Measurements from ENCODE around the gene ZNF420.
"Not testable (repeated sequence)": the region's sequence is repeated elsewhere in the genome, so short reads cannot be mapped to it uniquely, and the experiment has no call there.

The ZNF420 gene

DNA sequence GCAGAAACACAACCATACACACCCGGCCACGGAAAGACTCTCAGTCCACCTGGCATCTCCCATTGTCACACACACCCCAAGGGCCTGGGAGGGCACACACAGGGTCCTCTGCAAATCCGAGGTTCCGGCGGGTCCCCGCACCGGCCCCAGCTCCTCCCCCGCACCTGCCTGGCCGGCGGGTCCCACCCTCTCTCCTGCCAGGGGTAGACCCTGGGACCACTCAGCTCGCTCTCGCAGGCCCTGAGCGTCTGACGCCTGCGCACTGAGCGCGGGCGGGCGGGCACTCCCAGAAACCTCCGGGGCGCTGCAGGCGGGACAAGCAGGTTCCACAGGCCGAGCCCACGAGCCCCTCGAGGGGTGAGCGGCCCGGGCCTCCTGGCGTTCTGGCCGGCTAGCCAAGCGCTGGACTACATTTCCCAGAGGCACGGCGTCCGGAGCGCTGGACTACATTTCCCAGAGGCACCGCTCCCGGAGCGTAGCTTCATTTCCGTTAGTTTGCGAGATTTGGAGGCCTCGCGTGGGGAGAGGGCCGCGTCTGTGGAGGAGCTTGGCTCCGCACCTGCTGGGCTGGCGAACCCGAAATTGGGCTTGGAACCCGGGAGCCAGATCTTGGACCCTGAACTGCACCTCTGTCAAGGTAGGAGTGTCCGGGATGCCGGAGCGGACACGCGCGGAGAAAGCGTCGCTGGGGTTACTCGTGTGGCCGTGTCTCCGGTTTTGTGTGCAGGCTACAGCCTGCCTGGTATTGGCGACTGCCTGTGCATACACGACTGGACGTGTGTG is at the start of gene ZNF420:
ZNF420 (plus strand) TSS at position 500 of the 783 bp plus-strand sequence. CDS start 10,686 bp downstream, outside the sequence.
- DNase-seq: peak; percentile 94

GRCh38 chr19:37045140-37045539 is 33.1 kb upstream of the ZNF420 start:
- no peak for DNase-seq

GRCh38 chr19:37055330-37055729 is 22.9 kb upstream of the ZNF420 start:
- no peak for DNase-seq

DNA sequence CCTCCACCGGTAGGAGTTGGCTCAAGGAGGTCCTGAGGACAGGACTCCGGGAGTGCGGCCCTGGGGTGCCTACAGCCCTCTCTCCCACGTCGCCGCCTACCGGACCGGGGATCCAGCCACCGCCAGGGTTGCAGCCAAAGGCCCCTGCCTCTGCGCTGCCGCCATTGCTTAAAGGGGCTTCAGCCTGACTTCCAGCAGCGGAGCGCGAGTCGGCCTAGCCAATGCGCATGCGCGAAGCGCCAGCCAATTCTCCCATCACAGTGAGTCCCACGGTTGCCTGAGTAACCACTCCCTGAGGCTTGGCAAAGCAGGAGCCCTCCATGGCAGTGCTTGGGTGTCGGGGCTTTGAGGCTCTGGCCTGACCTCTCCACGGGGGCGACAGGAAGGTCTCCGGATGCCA is 21.5 kb upstream of the ZNF420 start:
- no peak for DNase-seq

DNA sequence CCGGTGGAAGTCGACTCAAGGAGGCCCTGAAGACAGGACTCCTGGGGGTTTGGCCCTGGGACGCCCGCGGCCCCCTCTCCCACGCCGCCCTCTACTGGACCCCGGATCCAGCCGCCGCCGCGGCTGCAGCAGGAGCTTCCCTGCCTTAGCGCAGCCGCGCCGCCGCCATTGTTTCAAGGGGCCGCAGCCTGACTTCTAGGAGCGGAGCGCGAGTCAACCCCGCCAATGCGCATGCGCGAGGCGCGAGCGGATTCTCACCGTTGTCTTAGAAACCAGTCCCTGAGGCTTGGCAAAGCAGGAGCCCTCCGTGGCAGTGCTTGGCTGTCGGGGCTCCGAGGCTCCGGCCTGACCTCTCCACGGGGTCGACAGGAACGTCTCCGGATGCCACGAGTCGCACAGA is 19.1 kb upstream of the ZNF420 start:
- no peak for DNase-seq

GRCh38 chr19:37064886-37065285 is 13.3 kb upstream of the ZNF420 start:
- not testable (repeated sequence) for DNase-seq

GRCh38 chr19:37074111-37074510 is 4.1 kb upstream of the ZNF420 start:
- no peak for DNase-seq

DNA sequence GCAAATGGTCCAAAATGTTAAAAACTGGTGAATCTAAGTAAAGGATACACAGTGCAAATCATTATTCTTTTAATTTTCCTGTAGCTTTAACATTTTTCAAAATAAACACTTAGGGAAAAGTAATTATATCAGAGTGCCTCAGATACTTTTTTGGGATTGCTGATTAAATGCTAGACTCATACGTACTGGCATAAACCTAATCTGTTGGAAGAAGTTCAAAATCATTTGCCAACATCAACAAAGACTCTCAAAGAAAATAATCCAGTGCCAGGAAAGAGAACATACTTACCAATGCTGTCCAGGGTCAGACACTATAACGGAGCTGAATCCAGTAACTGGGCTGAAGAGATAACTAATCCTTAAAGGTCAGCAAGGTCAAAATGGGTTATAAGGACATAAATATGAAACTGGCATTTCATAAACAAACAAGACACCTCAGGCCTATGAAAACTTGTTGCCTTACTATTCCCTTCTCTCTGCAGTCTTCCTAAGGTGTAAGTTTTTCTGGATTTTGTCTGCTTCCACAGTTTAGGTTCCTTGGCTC is 3.3 kb upstream of the ZNF420 start:
- no peak for DNase-seq

DNA sequence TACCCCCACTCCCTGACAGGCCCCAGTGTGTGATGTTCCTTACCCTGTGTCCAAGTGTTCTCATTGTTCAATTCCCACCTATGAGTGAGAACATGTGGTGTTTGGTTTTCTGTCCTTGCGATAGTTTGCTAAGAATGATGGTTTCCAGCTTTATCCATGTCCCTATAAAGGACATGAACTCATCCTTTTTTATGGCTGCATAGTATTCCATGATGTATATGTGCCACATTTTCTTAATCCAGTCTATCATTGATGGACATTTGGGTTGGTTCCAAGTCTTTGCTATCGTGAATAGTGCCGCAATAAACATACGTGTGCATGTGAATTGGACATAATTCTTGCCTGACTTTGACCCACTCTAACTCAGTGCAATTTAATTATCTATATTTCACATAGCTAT is 1.7 kb upstream of the ZNF420 start:
- not testable (repeated sequence) for DNase-seq

GRCh38 chr19:37077501-37077933 is 716 bp upstream of the ZNF420 start:
- no peak for DNase-seq

DNA sequence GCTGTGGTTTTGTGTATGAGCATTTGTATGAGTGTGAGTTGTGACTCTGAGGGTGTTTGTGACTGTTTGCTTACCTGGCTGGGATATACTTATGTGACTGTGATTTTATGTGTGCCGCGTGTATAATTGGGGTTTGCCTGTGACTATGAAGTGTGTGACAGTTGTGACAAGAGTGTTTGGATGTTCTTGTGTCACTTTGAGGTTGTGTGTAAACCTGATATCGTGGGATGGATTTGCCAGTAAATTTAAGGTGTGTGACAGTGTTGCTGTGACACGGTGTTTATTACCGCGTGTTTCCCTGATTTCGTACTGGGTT is 442 bp downstream of the ZNF420 start:
- no peak for DNase-seq

GRCh38 chr19:37079238-37079637 is 1.0 kb downstream of the ZNF420 start:
- no peak for DNase-seq

DNA sequence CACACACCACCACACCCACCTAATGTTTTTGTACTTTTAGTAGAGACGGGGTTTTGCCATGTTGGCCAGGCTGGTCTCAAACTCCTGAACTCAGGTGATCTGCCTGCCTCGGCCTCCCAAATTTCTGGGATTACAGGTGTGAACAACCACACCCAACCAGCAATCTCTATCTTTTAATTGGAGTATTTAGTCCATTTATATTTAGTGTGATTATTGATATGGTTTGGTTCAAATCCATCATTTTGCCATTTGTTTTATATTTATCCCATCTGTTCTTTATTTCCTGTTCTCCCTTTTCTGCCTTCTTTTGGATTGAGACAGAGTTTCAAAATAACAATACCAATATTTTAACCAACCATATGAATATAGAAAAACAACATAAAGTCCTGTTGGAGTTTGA is 4.1 kb downstream of the ZNF420 start:
- no peak for DNase-seq

DNA sequence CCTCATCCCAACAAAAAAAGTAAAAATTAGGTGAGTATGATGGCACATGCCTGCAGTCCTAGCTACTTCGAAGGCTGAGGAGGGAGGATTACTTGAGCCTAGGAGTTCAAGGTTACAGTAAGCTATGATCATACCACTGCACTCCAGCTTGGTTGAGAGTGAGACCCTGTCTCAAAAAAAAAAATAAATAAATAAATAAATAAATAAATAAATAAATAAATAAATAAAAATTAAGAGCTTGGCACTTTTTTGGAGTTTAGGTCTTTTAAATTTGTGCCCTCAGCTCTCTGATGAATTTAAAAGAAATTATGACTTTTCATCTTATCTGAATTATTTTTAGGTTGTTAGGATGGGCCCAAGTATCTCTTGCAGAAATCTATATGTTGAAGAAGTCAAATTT is 8.9 kb downstream of the ZNF420 start:
- no peak for DNase-seq

- no peak for DNase-seq
These were observed 17.6 kb downstream of the ZNF420 start for GRCh38 chr19:37095859-37096258.

DNA sequence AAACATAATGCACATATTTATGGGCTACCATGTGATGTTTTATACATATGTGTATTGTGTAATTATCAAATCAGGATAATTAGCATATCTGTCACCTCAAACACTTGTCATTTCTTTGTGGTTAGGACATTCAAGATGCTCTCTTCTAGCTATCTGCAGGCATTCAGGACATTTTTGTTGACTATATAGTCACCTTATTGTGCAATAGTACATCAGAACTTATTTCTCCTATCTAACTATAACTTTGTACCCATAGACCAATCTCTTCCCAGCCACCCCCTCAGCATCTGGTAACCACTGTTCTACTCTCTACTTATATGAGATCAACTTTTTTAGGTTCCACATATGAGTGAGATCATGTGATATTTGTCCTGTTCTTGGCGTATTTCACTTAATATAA is 20.3 kb downstream of the ZNF420 start:
- no peak for DNase-seq

DNA sequence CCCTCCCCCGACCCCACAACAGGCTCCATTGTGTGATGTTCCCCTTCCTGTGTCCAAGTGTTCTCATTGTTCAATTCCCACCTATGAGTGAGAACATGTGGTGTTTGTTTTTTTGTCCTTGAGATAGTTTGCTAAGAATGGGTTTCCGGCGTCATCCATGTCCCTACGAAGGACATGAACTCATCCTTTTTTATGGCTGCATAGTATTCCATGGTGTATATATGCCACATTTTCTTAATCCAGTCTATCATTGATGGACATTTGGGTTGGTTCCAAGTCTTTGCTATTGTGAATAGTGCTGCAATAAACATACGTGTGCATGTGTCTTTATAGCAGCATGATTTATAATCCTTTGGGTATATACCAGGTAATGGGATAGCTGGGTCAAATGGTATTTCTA is 25.9 kb downstream of the ZNF420 start:
- not testable (repeated sequence) for DNase-seq

- DNase-seq: peak; percentile 2
These were observed 33.5 kb downstream of the ZNF420 start for GRCh38 chr19:37111753-37112152.

DNA sequence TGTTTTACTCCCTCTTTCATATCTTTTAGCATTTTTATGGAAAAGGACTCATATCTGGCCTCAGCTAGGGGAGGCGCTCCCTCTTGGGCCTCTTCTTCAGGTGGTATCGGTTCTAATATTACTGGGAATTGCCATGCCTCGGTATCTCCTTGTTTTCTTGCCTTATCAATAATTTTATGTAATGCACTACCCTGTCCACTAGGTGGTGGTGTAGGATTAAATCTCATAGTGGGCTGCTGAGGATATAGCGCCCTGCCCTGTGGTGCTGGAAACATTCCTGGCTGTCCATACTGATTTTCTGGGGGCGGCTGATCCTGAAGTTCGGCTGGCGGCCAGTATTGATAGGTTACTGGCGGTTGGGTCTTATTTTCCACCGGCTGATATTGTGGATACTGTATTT is 35.8 kb downstream of the ZNF420 start:
- no peak for DNase-seq

DNA sequence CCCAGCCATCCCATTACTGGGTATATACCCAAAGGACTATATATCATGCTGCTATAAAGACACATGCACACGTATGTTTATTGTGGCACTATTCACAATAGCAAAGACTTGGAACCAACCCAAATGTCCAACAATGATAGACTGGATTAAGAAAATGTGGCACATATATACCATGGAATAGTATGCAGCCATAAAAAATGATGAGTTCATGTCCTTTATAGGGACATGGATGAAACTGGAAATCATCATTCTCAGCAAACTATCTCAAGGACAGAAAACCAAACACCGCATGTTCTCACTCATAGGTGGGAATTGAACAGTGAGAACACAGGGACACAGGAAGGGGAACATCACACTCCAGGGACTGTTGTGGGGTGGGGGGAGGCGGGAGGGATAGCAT is 43.9 kb downstream of the ZNF420 start:
- not testable (repeated sequence) for DNase-seq

- no peak for DNase-seq
These were observed 50.0 kb downstream of the ZNF420 start for GRCh38 chr19:37127999-37128820.

GRCh38 chr19:37128821-37129177 is 50.6 kb downstream of the ZNF420 start:
- DNase-seq: no peak

GRCh38 chr19:37136111-37136510 is 57.9 kb downstream of the ZNF420 start:
- DNase-seq: no peak

DNA sequence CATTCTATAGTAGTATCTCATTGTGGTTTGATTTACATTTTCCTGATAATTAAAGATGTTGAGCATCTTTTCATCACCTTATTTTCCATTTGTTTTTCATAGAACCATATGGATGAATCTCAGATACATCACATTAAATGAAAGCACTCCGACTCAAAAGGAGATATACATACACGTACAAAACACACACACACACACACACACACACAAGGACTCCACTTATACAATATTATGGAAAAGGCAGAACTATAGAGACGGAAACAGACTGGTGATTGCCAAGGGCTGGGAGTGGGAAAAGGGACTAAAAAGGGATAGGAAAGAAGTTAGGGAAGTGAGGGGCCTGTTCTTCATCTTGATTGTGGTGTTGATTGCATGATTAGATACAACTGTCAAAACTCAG is 70.0 kb downstream of the ZNF420 start:
- no peak for DNase-seq
